GM18498 (cell line): Measurements from ENCODE around the gene SOX11.

Experiments used
- ATAC-seq: cut with Tn5 transposase; IDR thresholded peaks from one replicate; pipeline ENCODE4 v1.9.1; 2021; ENCODE audit warnings: mild to moderate bottlenecking, moderate library complexity; ENCODE audit not compliant: unreplicated experiment

SOX11 gene

GRCh38 chr2:5722236-5722635 lies 30.1 kb downstream of the SOX11 start:
- no peak for ATAC-seq

GRCh38 chr2:5723791-5724735 lies 31.9 kb downstream of the SOX11 start:
- ATAC-seq = no peak

GRCh38 chr2:5725072-5725471 lies 32.9 kb downstream of the SOX11 start:
- ATAC-seq = no peak

- ATAC-seq = no peak
These were observed 33.7 kb downstream of the SOX11 start for GRCh38 chr2:5725794-5726463.

GRCh38 chr2:5727235-5727634 lies 35.1 kb downstream of the SOX11 start:
- ATAC-seq = no peak

GRCh38 chr2:5729416-5729815 lies 37.2 kb downstream of the SOX11 start:
- ATAC-seq = no peak

- no peak for ATAC-seq
These were observed 38.2 kb downstream of the SOX11 start for GRCh38 chr2:5730386-5730785.

- no peak for ATAC-seq
These were observed 42.8 kb downstream of the SOX11 start for GRCh38 chr2:5734859-5735520.

- ATAC-seq = no peak
These were observed 43.3 kb downstream of the SOX11 start for GRCh38 chr2:5735521-5735861.

- no peak for ATAC-seq
These were observed 43.9 kb downstream of the SOX11 start for GRCh38 chr2:5736050-5736449.

GRCh38 chr2:5736886-5737285 lies 44.7 kb downstream of the SOX11 start:
- ATAC-seq = no peak

GRCh38 chr2:5740053-5740452 lies 47.9 kb downstream of the SOX11 start:
- no peak for ATAC-seq

GRCh38 chr2:5740817-5741216 lies 48.6 kb downstream of the SOX11 start:
- no peak for ATAC-seq

- ATAC-seq = no peak
These were observed 49.1 kb downstream of the SOX11 start for GRCh38 chr2:5741242-5741641.

- ATAC-seq = no peak
These were observed 49.9 kb downstream of the SOX11 start for GRCh38 chr2:5742126-5742525.

GRCh38 chr2:5748391-5748790 lies 56.2 kb downstream of the SOX11 start:
- no peak for ATAC-seq

- no peak for ATAC-seq
These were observed 56.8 kb downstream of the SOX11 start for GRCh38 chr2:5748946-5749345.

- no peak for ATAC-seq
These were observed 57.2 kb downstream of the SOX11 start for GRCh38 chr2:5749347-5749746.
